ENCODE results near the gene CLEC1A.

GRCh38 chr12:10135126-10135525, 36.3 kb upstream of the CLEC1A start:
- TF ChIP-seq, protein P1, sequence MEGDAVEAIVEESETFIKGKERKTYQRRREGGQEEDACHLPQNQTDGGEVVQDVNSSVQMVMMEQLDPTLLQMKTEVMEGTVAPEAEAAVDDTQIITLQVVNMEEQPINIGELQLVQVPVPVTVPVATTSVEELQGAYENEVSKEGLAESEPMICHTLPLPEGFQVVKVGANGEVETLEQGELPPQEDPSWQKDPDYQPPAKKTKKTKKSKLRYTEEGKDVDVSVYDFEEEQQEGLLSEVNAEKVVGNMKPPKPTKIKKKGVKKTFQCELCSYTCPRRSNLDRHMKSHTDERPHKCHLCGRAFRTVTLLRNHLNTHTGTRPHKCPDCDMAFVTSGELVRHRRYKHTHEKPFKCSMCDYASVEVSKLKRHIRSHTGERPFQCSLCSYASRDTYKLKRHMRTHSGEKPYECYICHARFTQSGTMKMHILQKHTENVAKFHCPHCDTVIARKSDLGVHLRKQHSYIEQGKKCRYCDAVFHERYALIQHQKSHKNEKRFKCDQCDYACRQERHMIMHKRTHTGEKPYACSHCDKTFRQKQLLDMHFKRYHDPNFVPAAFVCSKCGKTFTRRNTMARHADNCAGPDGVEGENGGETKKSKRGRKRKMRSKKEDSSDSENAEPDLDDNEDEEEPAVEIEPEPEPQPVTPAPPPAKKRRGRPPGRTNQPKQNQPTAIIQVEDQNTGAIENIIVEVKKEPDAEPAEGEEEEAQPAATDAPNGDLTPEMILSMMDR (conservative IDR thresholded peaks at IDR 0.05 in 1 of 2, IDR thresholded peaks at IDR 0.05 in 1 of 2; ENCODE audit: low read depth in 1 of 2, low read length in 2 of 2) = no peak
- no peak for TF ChIP-seq EZH2 (IDR thresholded peaks at IDR 0.05; ENCODE audit: low read length, missing control alignments)
